Caco-2 (cell line): ENCODE data around the gene BRINP2. TPM values are rescaled to one million over a fixed set of nuclear protein-coding genes. Genes with fewer than 3 reads are reported as not detected.

Source experiments
- BruUV-seq: library from RNA; stranded (reverse); fragments of 400-500 nt; replicated peaks from 2 replicates; lab custom pipeline; 2021; lab: Mats Ljungman, UMichigan
- CTCF ChIA-PET: fragments of 300-600 bp; sonication (Branson Sonifier 250); formaldehyde crosslinking; loops from one replicate; lab custom pipeline; 2022; ENCODE audit warnings: antibody characterized with exemption; lab: Charles Lee
- POLR2A ChIA-PET: fragments of 300-600 bp; sonication (Branson Sonifier 250); formaldehyde crosslinking; loops from one replicate; lab custom pipeline; 2022; ENCODE audit warnings: antibody characterized with exemption; lab: Charles Lee
- DNase-seq, 2 experiments: peaks; one replicate each; pipeline versions ENCODE4 v3.0.0 to v3.0.0-alpha.2; 2020 to 2022
- H3K27me3 ChIP-seq: replicated peaks from 2 replicates; pipeline ENCODE4 v1.6.0; 2011; ENCODE audit warnings: low read length; ENCODE audit not compliant: control insufficient read depth, insufficient read depth
- H3K36me3 ChIP-seq: 2 replicates; pipeline ENCODE4 v1.5.1; 2011; ENCODE audit warnings: low read length; ENCODE audit not compliant: control insufficient read depth, insufficient read depth
- H3K4me1 ChIP-seq: fragments of 250-450 bp; sonication (Bioruptor Pico); 2 replicates; pipeline ENCODE4 v1.5.1; 2020; ENCODE audit warnings: mild to moderate bottlenecking
- H3K4me3 ChIP-seq: 2 replicates; pipeline ENCODE4 v1.5.1; 2011; ENCODE audit warnings: low read depth, mild to moderate bottlenecking, control low read depth, low read length
- H3K9me3 ChIP-seq: fragments of 250-450 bp; sonication (Bioruptor Pico); 2 replicates; pipeline ENCODE4 v1.5.1; 2020; ENCODE audit warnings: mild to moderate bottlenecking, moderate library complexity
- H3K27ac Mint-ChIP-seq: one replicate; pipeline ENCODE4 v1.8.0; 2022; ENCODE audit warnings: mixed read lengths; ENCODE audit not compliant: unreplicated experiment
- H3K27me3 Mint-ChIP-seq: one replicate; pipeline ENCODE4 v1.8.0; 2022; ENCODE audit warnings: mixed read lengths; ENCODE audit not compliant: insufficient read depth, unreplicated experiment
- H3K36me3 Mint-ChIP-seq: one replicate; pipeline ENCODE4 v1.8.0; 2022; ENCODE audit warnings: mild to moderate bottlenecking, mixed read lengths; ENCODE audit not compliant: insufficient read depth, unreplicated experiment
- H3K4me1 Mint-ChIP-seq: one replicate; pipeline ENCODE4 v1.8.0; 2022; ENCODE audit warnings: low read depth, mixed read lengths; ENCODE audit not compliant: unreplicated experiment
- H3K4me3 Mint-ChIP-seq: one replicate; pipeline ENCODE4 v1.8.0; 2022; ENCODE audit warnings: mild to moderate bottlenecking, moderate library complexity, mixed read lengths; ENCODE audit not compliant: unreplicated experiment
- H3K9me3 Mint-ChIP-seq: one replicate; pipeline ENCODE4 v1.8.0; 2022; ENCODE audit warnings: mixed read lengths; ENCODE audit not compliant: unreplicated experiment
- intact Hi-C: fragments of 100-400 bp; cut with micrococcal nuclease; formaldehyde crosslinking; loops from one replicate; pipeline ENCODE4 v1.10.0; 2022; ENCODE audit not compliant: unreplicated experiment
- total RNA-seq: library from RNA; stranded (reverse); gene quantifications from 2 replicates; pipeline ENCODE4 v1.2.3, GENCODE V29; 2022
- TF ChIP-seq, protein P1 (sequence below), 2 experiments: fragments of 200-600 bp in 1 of 2; IDR thresholded peaks; 1 replicate in 1 of 2; 2 replicates in 1 of 2; pipeline versions ENCODE4 v1.5.1 to v1.8.0; 2011 to 2022; ENCODE audit warnings: antibody characterized with exemption in 1 of 2, control low read depth in 1 of 2, inconsistent platforms in 1 of 2, low read depth in 1 of 2, low read length in 1 of 2, mild to moderate bottlenecking in 1 of 2, moderate library complexity in 1 of 2; ENCODE audit not compliant: insufficient read depth in 1 of 2, severe bottlenecking in 1 of 2, unreplicated experiment in 1 of 2

BRINP2 gene
- total RNA-seq, 1 experiment from 2014 or later, result not detected

GRCh38 chr1:177145106-177146070 is 25.4 kb upstream of the BRINP2 start:
- H3K36me3 ChIP-seq, result no peaks in the 10 kb centered on the region
- no peak overlapping the region for H3K4me3 ChIP-seq
- BruUV-seq, result no TSS peak
- TF ChIP-seq, protein P1, sequence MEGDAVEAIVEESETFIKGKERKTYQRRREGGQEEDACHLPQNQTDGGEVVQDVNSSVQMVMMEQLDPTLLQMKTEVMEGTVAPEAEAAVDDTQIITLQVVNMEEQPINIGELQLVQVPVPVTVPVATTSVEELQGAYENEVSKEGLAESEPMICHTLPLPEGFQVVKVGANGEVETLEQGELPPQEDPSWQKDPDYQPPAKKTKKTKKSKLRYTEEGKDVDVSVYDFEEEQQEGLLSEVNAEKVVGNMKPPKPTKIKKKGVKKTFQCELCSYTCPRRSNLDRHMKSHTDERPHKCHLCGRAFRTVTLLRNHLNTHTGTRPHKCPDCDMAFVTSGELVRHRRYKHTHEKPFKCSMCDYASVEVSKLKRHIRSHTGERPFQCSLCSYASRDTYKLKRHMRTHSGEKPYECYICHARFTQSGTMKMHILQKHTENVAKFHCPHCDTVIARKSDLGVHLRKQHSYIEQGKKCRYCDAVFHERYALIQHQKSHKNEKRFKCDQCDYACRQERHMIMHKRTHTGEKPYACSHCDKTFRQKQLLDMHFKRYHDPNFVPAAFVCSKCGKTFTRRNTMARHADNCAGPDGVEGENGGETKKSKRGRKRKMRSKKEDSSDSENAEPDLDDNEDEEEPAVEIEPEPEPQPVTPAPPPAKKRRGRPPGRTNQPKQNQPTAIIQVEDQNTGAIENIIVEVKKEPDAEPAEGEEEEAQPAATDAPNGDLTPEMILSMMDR (IDR thresholded peaks at IDR 0.05; ENCODE audit: insufficient read depth in 1 of 2, low read depth in 1 of 2, low read length in 1 of 2, severe bottlenecking in 1 of 2, unreplicated experiment in 1 of 2), result no peak
- DNase-seq, result no peak
- intact Hi-C loops, result no loop called here
- Mint-ChIP-seq H3K36me3 (no peaks in the 10 kb centered on the region), H3K9me3 (no peaks in the 10 kb centered on the region), H3K27ac (no peak overlapping the region), H3K27me3 (no peaks in the 10 kb centered on the region), H3K4me3 (no peak overlapping the region), H3K4me1 (no peaks in the 10 kb centered on the region)
- H3K27me3 ChIP-seq, result no peaks in the 10 kb centered on the region
- H3K4me1 ChIP-seq, result no peaks in the 10 kb centered on the region
- ChIA-PET CTCF (interaction anchor here (0.6 kb wide), 1 partner anchor 37 kb away, joined by 3 read pairs; no protein-coding TSS in a partner anchor), POLR2A (no interaction called here)
- H3K9me3 ChIP-seq, result no peaks in the 10 kb centered on the region

- H3K9me3 Mint-ChIP-seq, result no peaks in the 10 kb centered on the region
- H3K4me1 Mint-ChIP-seq, result no peaks in the 10 kb centered on the region
- no TSS peak for BruUV-seq
- TF ChIP-seq, protein P1 (IDR thresholded peaks at IDR 0.05; ENCODE audit: insufficient read depth in 1 of 2, low read depth in 1 of 2, low read length in 1 of 2, severe bottlenecking in 1 of 2, unreplicated experiment in 1 of 2), result no peak
- H3K36me3 Mint-ChIP-seq, result no peaks in the 10 kb centered on the region
- H3K4me3 ChIP-seq, result no peak overlapping the region
- H3K27ac Mint-ChIP-seq, result no peak overlapping the region
- no peak for DNase-seq
- no peaks in the 10 kb centered on the region for H3K27me3 ChIP-seq
- H3K4me3 Mint-ChIP-seq, result no peak overlapping the region
- POLR2A ChIA-PET, result no interaction called here
- H3K36me3 ChIP-seq, result no peaks in the 10 kb centered on the region
- H3K9me3 ChIP-seq, result no peaks in the 10 kb centered on the region
- no peaks in the 10 kb centered on the region for H3K4me1 ChIP-seq
- intact Hi-C loops, result no loop called here
- H3K27me3 Mint-ChIP-seq, result no peaks in the 10 kb centered on the region
- CTCF ChIA-PET, result no interaction called here
These were observed 24.3 kb upstream of the BRINP2 start for GRCh38 chr1:177146499-177146898.

DNA sequence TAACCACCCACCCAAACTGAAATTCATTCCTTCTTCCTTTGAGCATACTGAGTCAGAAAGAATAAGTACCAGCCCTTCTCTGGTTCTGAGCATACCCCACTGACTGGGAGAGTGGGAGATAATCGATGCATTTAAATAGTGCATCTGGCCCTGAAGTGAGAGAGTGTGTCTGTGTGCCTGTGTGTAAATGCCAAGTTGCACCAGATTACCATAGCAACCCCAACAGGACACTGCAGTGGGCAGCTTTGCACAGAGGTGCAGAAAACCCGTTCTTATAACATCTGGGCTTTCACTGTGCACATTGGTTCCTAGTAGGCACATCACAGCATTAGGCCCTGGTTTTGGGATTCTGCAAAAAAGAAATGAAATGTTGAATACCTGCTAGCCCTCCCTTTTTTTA is 8.5 kb upstream of the BRINP2 start:
- peaks cover 11% of the 10 kb centered on the region for H3K27me3 Mint-ChIP-seq
- CTCF ChIA-PET, result no interaction called here

More for the DNA sequence above, 8.5 kb upstream of the BRINP2 start:
- Mint-ChIP-seq H3K27ac (no peak overlapping the region), H3K9me3 (no peaks in the 10 kb centered on the region), H3K4me3 (no peak overlapping the region), H3K4me1 (no peaks in the 10 kb centered on the region), H3K36me3 (peaks cover 4% of the 10 kb centered on the region)
- Histone ChIP-seq H3K27me3 (no peaks in the 10 kb centered on the region), H3K9me3 (no peaks in the 10 kb centered on the region), H3K4me1 (no peaks in the 10 kb centered on the region), H3K36me3 (no peaks in the 10 kb centered on the region), H3K4me3 (no peak overlapping the region)
- TF ChIP-seq, protein P1 (IDR thresholded peaks at IDR 0.05; ENCODE audit: insufficient read depth in 1 of 2, low read depth in 1 of 2, low read length in 1 of 2, severe bottlenecking in 1 of 2, unreplicated experiment in 1 of 2), result no peak
- POLR2A ChIA-PET, result no interaction called here
- BruUV-seq, result no TSS peak
- intact Hi-C loops, result no loop called here
- DNase-seq, result no peak
